Midbrain (tissue), 1 donor: Measurements from ENCODE around the gene PHACTR3.
"Not testable (repeated sequence)": the region's sequence is repeated elsewhere in the genome, so short reads cannot be mapped to it uniquely, and the experiment has no call there.

Experiments
- DNase-seq: peaks from one replicate; lab custom pipeline; 2025; lab: John Stamatoyannopoulos, UW

The PHACTR3 gene

GRCh38 chr20:59603781-59604541, at the start of gene PHACTR3:
Gene PHACTR3 (plus strand): TSS chr20:59604540. CDS start chr20:59605015, 475 bp downstream.
- peak; percentile 80 for DNase-seq

GRCh38 chr20:59557733-59558529, 46.4 kb upstream of the PHACTR3 start:
- not testable (repeated sequence) for DNase-seq

- no peak for DNase-seq
Measured at GRCh38 chr20:59559024-59559817, 45.1 kb upstream of the PHACTR3 start.

- no peak for DNase-seq
Measured at GRCh38 chr20:59559863-59560262, 44.5 kb upstream of the PHACTR3 start.

GRCh38 chr20:59560588-59561227, 43.6 kb upstream of the PHACTR3 start:
- DNase-seq, result peak; percentile 10

- no peak for DNase-seq
Measured at GRCh38 chr20:59561228-59561605, 43.1 kb upstream of the PHACTR3 start.

GRCh38 chr20:59561614-59562277, 42.6 kb upstream of the PHACTR3 start:
- no peak for DNase-seq

GRCh38 chr20:59564171-59564570, 40.2 kb upstream of the PHACTR3 start:
- no peak for DNase-seq

GRCh38 chr20:59564943-59565342, 39.4 kb upstream of the PHACTR3 start:
- DNase-seq, result no peak

GRCh38 chr20:59565768-59566461, 38.4 kb upstream of the PHACTR3 start:
- no peak for DNase-seq

GRCh38 chr20:59566631-59567524, 37.5 kb upstream of the PHACTR3 start:
- no peak for DNase-seq

- no peak for DNase-seq
Measured at GRCh38 chr20:59567585-59568508, 36.5 kb upstream of the PHACTR3 start.

GRCh38 chr20:59568509-59569024, 35.8 kb upstream of the PHACTR3 start:
- no peak for DNase-seq

GRCh38 chr20:59569305-59569704, 35.0 kb upstream of the PHACTR3 start:
- DNase-seq, result no peak

GRCh38 chr20:59571151-59571550, 33.2 kb upstream of the PHACTR3 start:
- DNase-seq, result no peak

- peak; percentile 66 for DNase-seq
Measured at GRCh38 chr20:59571551-59572314, 32.6 kb upstream of the PHACTR3 start.

GRCh38 chr20:59572515-59572914, 31.8 kb upstream of the PHACTR3 start:
- no peak for DNase-seq

GRCh38 chr20:59573837-59574236, 30.5 kb upstream of the PHACTR3 start:
- no peak for DNase-seq
